HG03139 (cell line): ENCODE results near the gene PKDCC.

Experiments used
- ATAC-seq: cut with Tn5 transposase; IDR thresholded peaks from one replicate; pipeline ENCODE4 v1.9.1; 2021; ENCODE audit not compliant: unreplicated experiment

Gene PKDCC

DNA sequence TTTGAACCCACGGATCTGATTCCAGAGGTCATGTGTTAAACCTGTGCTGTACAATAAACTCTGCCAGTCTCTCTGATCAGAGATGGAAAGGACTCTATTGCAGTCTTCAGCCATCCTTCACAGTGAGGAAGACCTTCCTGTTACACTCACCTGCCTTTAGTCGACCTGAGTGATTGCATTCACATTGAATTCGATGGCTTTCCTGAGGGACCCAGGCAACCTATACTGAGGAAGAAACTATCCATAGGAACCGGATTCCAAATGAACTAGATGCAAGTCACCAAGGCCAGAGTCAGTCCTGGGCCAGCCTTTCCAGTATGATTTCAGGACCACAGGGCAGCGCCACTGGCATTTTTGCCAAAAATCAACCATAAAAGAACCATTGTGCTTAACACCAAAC lies 56.8 kb downstream of the PKDCC start:
- no peak for ATAC-seq

DNA sequence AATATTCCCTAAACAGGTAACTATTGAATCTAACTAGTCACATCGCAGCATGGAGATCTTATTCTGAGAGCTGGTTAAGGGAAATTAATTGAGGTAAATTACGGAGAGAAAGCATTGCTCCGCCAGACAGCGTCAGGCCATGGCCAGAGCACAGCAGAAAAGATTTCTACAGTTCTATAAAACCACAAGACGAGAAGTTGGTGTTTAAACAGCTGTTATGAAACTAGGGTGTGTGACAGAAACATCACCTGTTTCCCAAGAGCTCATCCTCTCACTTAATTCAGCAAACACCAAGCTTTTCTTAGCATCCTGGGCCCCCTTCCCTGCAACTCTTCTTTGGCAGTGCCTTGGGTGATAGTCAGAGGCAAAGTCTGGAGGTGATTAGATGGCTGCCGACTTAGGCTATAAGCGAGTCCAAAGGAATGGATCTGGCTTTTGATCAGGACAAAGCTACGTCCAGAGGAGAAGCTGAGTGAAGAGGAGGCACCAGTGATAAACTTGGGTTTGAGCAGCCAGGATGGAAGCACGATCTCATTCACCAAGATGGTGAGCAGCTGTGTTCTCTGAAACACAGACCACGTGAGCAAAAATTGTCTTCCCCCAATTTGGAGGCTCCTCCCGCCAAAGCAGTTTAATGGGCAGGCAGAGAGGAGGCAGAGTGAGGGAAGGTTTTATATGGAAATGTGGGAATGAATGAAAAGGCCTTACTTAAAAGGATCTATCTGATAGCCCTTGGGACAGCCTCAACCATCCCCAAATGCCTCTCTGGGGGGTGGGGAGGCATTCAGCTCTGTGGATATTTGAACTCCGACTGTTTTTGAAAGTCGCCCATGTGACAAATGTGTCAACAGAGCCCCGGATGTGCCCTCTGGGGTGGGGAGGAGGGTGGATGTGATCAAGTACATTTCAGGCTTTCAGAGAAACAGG lies 57.8 kb downstream of the PKDCC start:
- peak; percentile 50 for ATAC-seq

- ATAC-seq = no peak
Measured at GRCh38 chr2:42106257-42106816, 58.5 kb downstream of the PKDCC start.

GRCh38 chr2:42107249-42108042 lies 59.6 kb downstream of the PKDCC start:
- no peak for ATAC-seq
